ENCODE measurements around the gene PLB1. TPM values are rescaled to one million over a fixed set of nuclear protein-coding genes. Genes with fewer than 3 reads are reported as not detected.

The PLB1 gene
- total RNA-seq, 2 experiments from 2014 or later, result 1.3 to 1.6 TPM

GRCh38 chr2:28681158-28681571, 185.3 kb downstream of the PLB1 start:
- peak overlapping the region; percentile 6 for H3K27ac Mint-ChIP-seq
- H3K27ac ChIP-seq (ENCODE audit: low read depth in 1 of 2, low read length in 2 of 2), result peak overlapping the region in 1 of 2 donors; percentile 41
- peaks cover 28% of the 10 kb centered on the region for H3K4me1 Mint-ChIP-seq (ENCODE audit: low read depth)
- H3K9me3 ChIP-seq (ENCODE audit: control insufficient read depth in 1 of 2, insufficient read depth in 1 of 2, low read length in 2 of 2), result no peaks in the 10 kb centered on the region
- H3K4me1 ChIP-seq (ENCODE audit: insufficient read depth, low read length), result peaks cover 31% of the 10 kb centered on the region
- no peaks in the 10 kb centered on the region for H3K9me3 Mint-ChIP-seq
- POLR2A ChIA-PET, result interaction anchor here (0.6 to 1.2 kb wide), 2 partner anchors 15 to 70 kb away, joined by 3 to 4 read pairs; partner anchors contain the start of gene PPP1CB
- H3K36me3 Mint-ChIP-seq (ENCODE audit: low read depth), result no peaks in the 10 kb centered on the region
- H3K4me3 Mint-ChIP-seq, result no peak overlapping the region
- no peaks in the 10 kb centered on the region for H3K27me3 ChIP-seq (ENCODE audit: control insufficient read depth in 1 of 2, insufficient read depth in 2 of 2, low read length in 2 of 2)
- H3K4me3 ChIP-seq (ENCODE audit: low read length), result no peak overlapping the region
- no peaks in the 10 kb centered on the region for H3K36me3 ChIP-seq (ENCODE audit: insufficient read depth, low read length)
- CTCF ChIA-PET, result interaction anchor here (1.6 kb wide), 1 partner anchor 87 kb away, joined by 6 read pairs; no protein-coding TSS in a partner anchor
- intact Hi-C loops (cut with DNase I, micrococcal nuclease), result loop anchor here (5.0 to 10.0 kb wide), 2 partner anchors 44 to 56 kb away; no protein-coding TSS in a partner anchor
- DNase-seq (peak; percentile 20 to 90 (median 38)), ATAC-seq (ENCODE audit: poor library complexity) (peak; percentile 91)
- no peaks in the 10 kb centered on the region for H3K27me3 Mint-ChIP-seq
- TF ChIP-seq CTCF (IDR thresholded peaks at IDR 0.05), result no peak

DNA sequence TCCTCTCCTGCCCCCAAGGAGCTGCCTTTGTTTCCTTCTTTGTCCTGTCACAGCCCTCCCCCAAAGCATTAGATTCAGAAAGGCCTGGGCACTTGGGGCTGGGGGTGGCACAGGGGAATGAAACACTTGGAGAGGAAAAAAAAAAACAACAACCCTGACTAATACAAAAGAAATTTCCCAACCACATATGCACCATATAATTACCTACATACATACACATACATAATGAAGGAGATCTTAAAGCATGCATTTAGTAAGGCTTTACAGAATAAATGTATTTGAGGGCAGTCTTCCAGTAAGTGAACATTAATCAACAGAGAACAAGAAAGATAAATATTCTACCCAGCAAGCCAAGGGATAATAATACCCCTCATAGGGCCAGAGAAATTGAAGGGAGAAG, 185.7 kb downstream of the PLB1 start:
- intact Hi-C loops (cut with DNase I, micrococcal nuclease), result loop anchor here (5.0 to 10.0 kb wide), 2 partner anchors 44 to 57 kb away; no protein-coding TSS in a partner anchor
- H3K9me3 Mint-ChIP-seq, result no peaks in the 10 kb centered on the region
- no peak for TF ChIP-seq CTCF (IDR thresholded peaks at IDR 0.05)
- ATAC-seq (ENCODE audit: poor library complexity) (peak; percentile 38), DNase-seq (peak in 1 of 14 experiments; percentile 54)
- Histone ChIP-seq H3K36me3 (ENCODE audit: insufficient read depth, low read length) (no peaks in the 10 kb centered on the region), H3K4me1 (ENCODE audit: insufficient read depth, low read length) (peaks cover 31% of the 10 kb centered on the region), H3K4me3 (ENCODE audit: low read length) (no peak overlapping the region), H3K9me3 (ENCODE audit: control insufficient read depth in 1 of 2, insufficient read depth in 1 of 2, low read length in 2 of 2) (no peaks in the 10 kb centered on the region), H3K27me3 (ENCODE audit: control insufficient read depth in 1 of 2, insufficient read depth in 2 of 2, low read length in 2 of 2) (no peaks in the 10 kb centered on the region), H3K27ac (ENCODE audit: low read depth in 1 of 2, low read length in 2 of 2) (peak overlapping the region in 1 of 2 donors; percentile 41)
- H3K27ac Mint-ChIP-seq, result peak overlapping the region; percentile 6
- no peaks in the 10 kb centered on the region for H3K36me3 Mint-ChIP-seq (ENCODE audit: low read depth)
- ChIA-PET CTCF (interaction anchor here (1.1 to 1.2 kb wide), 2 partner anchors 88 to 115 kb away, joined by 4 to 6 read pairs; no protein-coding TSS in a partner anchor), POLR2A (interaction anchor here (0.6 kb wide), 1 partner anchor 85 kb away, joined by 3 read pairs; no protein-coding TSS in a partner anchor)
- no peak overlapping the region for H3K4me3 Mint-ChIP-seq
- H3K4me1 Mint-ChIP-seq (ENCODE audit: low read depth), result peaks cover 28% of the 10 kb centered on the region
- no peaks in the 10 kb centered on the region for H3K27me3 Mint-ChIP-seq

DNA sequence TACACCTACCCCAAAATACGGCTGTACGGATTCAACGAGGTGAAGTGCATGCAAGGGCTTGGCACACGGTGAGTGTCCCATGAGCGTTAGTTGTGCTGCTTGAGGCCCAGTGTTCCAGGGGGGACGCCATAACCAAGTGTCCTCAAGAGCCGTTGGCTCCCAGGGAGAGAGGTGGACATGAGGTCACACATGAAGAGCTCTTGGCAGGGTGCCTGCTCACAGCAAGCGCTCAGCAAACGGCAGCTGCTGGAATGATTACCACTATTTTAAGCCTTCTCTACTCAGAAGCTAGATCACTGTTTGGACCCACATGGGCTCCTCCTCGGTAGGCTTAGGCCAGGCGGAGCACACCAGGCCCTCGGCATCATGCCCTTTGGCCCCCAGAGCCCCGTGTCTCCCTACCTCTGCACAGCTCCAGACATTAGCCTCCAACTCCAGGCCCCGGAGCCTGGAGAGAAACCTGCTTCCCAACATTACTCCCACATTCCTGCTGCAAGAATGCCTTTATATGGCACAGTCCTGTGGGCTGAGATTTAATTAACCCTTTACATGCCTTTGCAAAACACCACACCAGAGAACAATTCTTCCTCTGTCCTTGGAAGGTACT, 187.3 kb downstream of the PLB1 start:
- H3K27me3 ChIP-seq (ENCODE audit: control insufficient read depth in 1 of 2, insufficient read depth in 2 of 2, low read length in 2 of 2), result no peaks in the 10 kb centered on the region
- H3K36me3 Mint-ChIP-seq (ENCODE audit: low read depth), result no peaks in the 10 kb centered on the region
- H3K4me1 ChIP-seq (ENCODE audit: insufficient read depth, low read length), result peaks cover 31% of the 10 kb centered on the region
- H3K4me3 Mint-ChIP-seq, result no peak overlapping the region
- peaks cover 28% of the 10 kb centered on the region for H3K4me1 Mint-ChIP-seq (ENCODE audit: low read depth)
- H3K36me3 ChIP-seq (ENCODE audit: insufficient read depth, low read length), result no peaks in the 10 kb centered on the region
- DNase-seq (peak in 2 of 14 experiments; percentile 8 to 18), ATAC-seq (ENCODE audit: poor library complexity) (no peak)
- H3K4me3 ChIP-seq (ENCODE audit: low read length), result no peak overlapping the region
- H3K9me3 ChIP-seq (ENCODE audit: control insufficient read depth in 1 of 2, insufficient read depth in 1 of 2, low read length in 2 of 2), result no peaks in the 10 kb centered on the region
- POLR2A ChIA-PET, result no interaction called here
- H3K9me3 Mint-ChIP-seq, result no peaks in the 10 kb centered on the region
- H3K27ac Mint-ChIP-seq, result no peak overlapping the region
- CTCF ChIA-PET, result no interaction called here
- H3K27ac ChIP-seq (ENCODE audit: low read depth in 1 of 2, low read length in 2 of 2), result no peak overlapping the region
- H3K27me3 Mint-ChIP-seq, result no peaks in the 10 kb centered on the region
- intact Hi-C loops (cut with DNase I, micrococcal nuclease), result loop anchor here (5.0 to 10.0 kb wide), 2 partner anchors 46 to 58 kb away; no protein-coding TSS in a partner anchor
- no peak for TF ChIP-seq CTCF (IDR thresholded peaks at IDR 0.05)

All from CD4-positive, alpha-beta T cell (primary cell).